Activated T-helper 2 cell treated with anti-CD3 and anti-CD28 coated beads, Interferon-gamma antibody, Interleukin-2, Interleukin-4, amounts not matched to agents 10 μg/mL and 5 μg/mL and 100 μg/mL, durations not matched to agents 14 hours and 24 hours and 36 hours (primary cell): ENCODE results near the gene SRXN1. TPM values are rescaled to one million over a fixed set of nuclear protein-coding genes. Genes with fewer than 3 reads are reported as not detected.

ENCODE experiments used
- DNase-seq: peaks from one replicate; pipeline ENCODE4 v3.0.0; 2021; ENCODE audit warnings: low spot score
- H3K27ac Mint-ChIP-seq: one replicate; pipeline ENCODE4 v1.8.0; 2021; ENCODE audit warnings: mixed read lengths
- H3K27me3 Mint-ChIP-seq: one replicate; pipeline ENCODE4 v1.8.0; 2021; ENCODE audit warnings: low read depth, mixed read lengths
- H3K36me3 Mint-ChIP-seq: one replicate; pipeline ENCODE4 v1.8.0; 2021; ENCODE audit warnings: low read depth, mixed read lengths
- H3K4me1 Mint-ChIP-seq: one replicate; pipeline ENCODE4 v1.8.0; 2021; ENCODE audit warnings: low read depth, mixed read lengths
- H3K4me3 Mint-ChIP-seq: one replicate; pipeline ENCODE4 v1.8.0; 2021; ENCODE audit warnings: low read depth, mild to moderate bottlenecking, moderate library complexity, mixed read lengths
- H3K9me3 Mint-ChIP-seq: one replicate; pipeline ENCODE4 v1.8.0; 2021; ENCODE audit warnings: mixed read lengths
- intact Hi-C: fragments of 100-400 bp; cut with micrococcal nuclease; formaldehyde crosslinking; loops from one replicate; pipeline ENCODE4 v1.15.1; 2023
- total RNA-seq: library from RNA; stranded (reverse); gene quantifications from 2 replicates; pipeline ENCODE4 v1.2.3, GENCODE V29; 2022

SRXN1 gene
- total RNA-seq, 1 donor from 2014 or later = 20.4 TPM

DNA sequence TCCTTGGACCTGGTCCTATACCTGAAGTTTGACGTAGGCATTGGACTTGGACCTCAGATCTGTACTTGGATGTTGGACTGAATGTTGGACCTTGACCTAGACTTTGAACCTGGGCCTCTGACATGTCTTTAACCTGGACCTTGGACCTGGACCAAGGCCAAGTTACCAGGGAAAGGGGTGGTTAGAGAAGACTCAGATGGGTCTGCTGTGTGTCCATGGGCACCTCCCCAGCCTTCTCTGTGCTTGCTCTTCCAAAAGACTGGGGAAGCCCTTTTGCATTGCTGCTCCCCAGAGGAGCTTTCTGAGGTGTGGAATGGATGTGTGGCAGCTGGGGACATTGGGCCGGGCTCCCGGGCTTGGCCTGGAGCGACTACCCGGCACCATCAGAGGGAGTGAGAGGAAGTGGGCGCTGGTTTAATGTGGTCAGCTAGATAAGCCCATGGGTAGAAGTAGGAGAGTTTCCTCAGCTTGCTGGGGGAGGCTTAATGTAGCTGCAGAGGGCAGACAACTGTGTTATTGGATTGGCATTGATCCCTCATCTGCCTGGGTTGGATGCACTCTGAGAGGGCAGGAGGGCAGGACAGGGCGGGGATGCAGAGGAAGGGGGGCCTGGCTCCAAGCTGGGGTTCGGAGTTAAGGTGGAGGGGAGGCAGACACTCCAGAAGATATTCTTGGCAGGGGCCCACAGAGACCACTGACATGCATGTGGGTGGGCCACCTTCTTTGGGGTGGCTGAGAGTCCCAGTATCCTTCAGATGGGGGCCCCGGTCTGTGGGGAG is 18.4 kb upstream of the SRXN1 start:
- intact Hi-C loops = no loop called here
- Mint-ChIP-seq H3K36me3 (peaks cover 3% of the 10 kb centered on the region), H3K9me3 (no peaks in the 10 kb centered on the region), H3K27me3 (peaks cover 55% of the 10 kb centered on the region), H3K27ac (no peak overlapping the region), H3K4me1 (peaks cover 2% of the 10 kb centered on the region), H3K4me3 (no peak overlapping the region)
- no peak for DNase-seq

DNA sequence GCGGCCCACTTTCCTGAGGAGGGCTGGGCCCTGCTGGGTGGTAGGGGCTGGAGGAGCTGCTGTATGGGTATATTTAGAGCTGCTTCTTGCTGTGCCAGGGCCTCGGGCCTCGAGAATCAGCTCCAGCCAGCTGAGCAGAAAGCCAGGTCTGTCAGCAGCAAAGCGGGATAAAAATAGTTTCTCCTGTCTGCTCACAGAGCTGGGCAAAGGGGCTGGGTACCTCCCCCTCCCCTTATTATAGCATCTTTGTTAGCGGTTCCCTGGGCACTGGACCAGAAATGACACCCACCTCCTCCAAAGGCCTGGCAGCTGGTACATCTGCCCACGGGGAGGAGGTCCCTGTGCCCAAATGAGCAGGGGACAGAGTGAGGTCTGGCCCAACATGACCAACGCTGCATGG is 16.6 kb upstream of the SRXN1 start:
- Mint-ChIP-seq H3K4me1 (no peaks in the 10 kb centered on the region), H3K27ac (no peak overlapping the region), H3K9me3 (no peaks in the 10 kb centered on the region), H3K36me3 (no peaks in the 10 kb centered on the region), H3K27me3 (peaks cover 54% of the 10 kb centered on the region), H3K4me3 (no peak overlapping the region)
- no peak for DNase-seq
- intact Hi-C loops = no loop called here

DNA sequence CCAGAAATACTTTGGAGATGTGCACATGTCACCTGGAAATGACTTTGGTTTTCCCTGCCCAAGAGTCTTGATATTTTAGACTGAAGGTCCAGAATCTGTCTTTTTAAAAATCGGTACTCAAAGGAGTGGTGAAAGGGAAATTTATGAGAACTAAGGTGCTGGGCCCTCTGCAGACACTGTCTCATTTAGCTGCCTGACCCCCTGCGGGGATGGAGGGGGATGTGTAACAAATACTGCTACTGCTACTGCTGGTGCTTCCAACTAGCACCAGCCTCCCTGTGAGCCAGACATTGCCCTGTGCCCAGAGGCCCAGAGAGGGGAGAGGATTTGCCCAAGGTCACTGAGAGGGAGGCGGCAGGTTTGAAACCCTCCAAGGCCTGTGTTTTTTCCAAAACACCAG is 15.6 kb upstream of the SRXN1 start:
- DNase-seq = no peak
- no peak overlapping the region for H3K4me3 Mint-ChIP-seq
- intact Hi-C loops = no loop called here
- peaks cover 47% of the 10 kb centered on the region for H3K27me3 Mint-ChIP-seq
- H3K9me3 Mint-ChIP-seq = no peaks in the 10 kb centered on the region
- no peaks in the 10 kb centered on the region for H3K4me1 Mint-ChIP-seq
- H3K27ac Mint-ChIP-seq = no peak overlapping the region
- no peaks in the 10 kb centered on the region for H3K36me3 Mint-ChIP-seq

DNA sequence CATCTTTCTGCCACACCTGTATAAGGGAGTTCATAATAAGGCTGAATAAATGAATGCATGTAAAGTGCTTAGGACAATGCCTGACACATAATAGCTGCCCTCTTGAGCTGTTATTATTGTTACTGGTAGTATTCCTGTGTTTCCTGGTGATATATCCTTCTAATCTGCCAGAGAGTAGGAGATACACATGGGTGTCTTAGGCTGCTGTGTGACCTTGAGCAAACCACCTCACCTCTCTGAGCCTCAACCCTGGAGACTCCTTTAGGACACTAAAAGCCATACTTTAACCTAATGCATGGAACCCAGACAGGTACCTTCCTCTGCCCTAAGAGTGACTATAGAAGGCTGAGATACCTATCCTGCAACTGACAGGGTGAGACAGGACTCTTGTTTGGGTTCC is 15.1 kb upstream of the SRXN1 start:
- intact Hi-C loops = no loop called here
- H3K4me1 Mint-ChIP-seq = peaks cover 2% of the 10 kb centered on the region
- H3K9me3 Mint-ChIP-seq = no peaks in the 10 kb centered on the region
- H3K27me3 Mint-ChIP-seq = peaks cover 47% of the 10 kb centered on the region
- no peak overlapping the region for H3K4me3 Mint-ChIP-seq
- peaks cover 2% of the 10 kb centered on the region for H3K36me3 Mint-ChIP-seq
- DNase-seq = no peak
- H3K27ac Mint-ChIP-seq = no peak overlapping the region

DNA sequence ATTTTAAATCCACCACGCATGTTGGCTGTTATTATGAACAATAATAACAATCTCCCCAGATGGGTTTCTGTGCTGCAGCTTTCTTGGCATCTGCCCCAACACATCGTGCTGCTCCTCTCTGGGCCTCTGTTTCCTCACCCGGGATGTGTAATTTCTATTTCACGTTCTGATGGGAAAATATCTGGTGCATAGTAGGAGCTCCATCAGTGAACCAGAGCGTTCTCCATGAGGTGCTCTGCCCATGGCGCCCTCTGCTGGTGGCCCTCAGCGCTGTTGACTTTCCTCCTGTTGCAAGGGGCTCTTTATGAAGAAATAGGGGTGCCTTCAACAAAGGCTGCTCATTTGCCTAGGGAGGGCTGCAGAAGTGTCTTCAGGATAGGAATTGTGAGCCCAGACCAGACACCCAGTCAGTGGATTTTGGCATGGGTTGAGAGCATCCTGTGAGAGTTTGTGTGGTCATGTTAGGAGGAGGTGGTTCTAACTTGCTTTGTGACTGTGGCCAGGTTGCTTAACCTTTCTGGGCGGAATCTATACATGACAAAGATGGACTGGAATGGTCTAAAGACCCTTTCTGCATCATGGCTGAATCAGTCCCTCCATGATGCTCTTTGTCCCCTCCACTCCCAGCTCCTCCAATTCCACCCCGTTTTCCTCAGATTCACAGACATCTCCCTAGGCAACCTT is 14.5 kb upstream of the SRXN1 start:
- Mint-ChIP-seq H3K27ac (no peak overlapping the region), H3K9me3 (no peaks in the 10 kb centered on the region), H3K36me3 (peaks cover 6% of the 10 kb centered on the region), H3K4me1 (peaks cover 6% of the 10 kb centered on the region), H3K4me3 (no peak overlapping the region), H3K27me3 (peaks cover 48% of the 10 kb centered on the region)
- DNase-seq = peak; percentile 42
- intact Hi-C loops = no loop called here

DNA sequence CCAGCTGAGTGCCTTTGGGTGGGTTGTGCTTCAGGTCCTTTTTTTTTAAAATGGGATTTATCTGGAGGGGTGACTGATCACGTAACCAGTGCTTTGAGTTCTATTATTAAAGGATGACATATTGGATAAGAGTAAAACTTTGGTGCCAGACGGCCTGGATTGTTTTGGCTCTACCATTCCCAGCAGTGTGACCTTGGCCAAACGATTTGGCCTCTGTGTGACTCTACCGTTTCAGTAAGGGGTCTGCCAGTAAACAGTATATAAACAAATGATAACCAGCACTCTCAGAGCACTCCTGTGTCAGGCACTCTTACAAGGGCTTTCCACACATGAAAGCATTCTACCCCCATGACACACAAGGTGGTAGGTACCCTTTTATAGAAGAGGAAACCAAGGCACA is 13.9 kb upstream of the SRXN1 start:
- peaks cover 6% of the 10 kb centered on the region for H3K4me1 Mint-ChIP-seq
- no peaks in the 10 kb centered on the region for H3K9me3 Mint-ChIP-seq
- peaks cover 51% of the 10 kb centered on the region for H3K27me3 Mint-ChIP-seq
- no peak for DNase-seq
- intact Hi-C loops = no loop called here
- no peak overlapping the region for H3K4me3 Mint-ChIP-seq
- H3K36me3 Mint-ChIP-seq = peaks cover 6% of the 10 kb centered on the region
- no peak overlapping the region for H3K27ac Mint-ChIP-seq

DNA sequence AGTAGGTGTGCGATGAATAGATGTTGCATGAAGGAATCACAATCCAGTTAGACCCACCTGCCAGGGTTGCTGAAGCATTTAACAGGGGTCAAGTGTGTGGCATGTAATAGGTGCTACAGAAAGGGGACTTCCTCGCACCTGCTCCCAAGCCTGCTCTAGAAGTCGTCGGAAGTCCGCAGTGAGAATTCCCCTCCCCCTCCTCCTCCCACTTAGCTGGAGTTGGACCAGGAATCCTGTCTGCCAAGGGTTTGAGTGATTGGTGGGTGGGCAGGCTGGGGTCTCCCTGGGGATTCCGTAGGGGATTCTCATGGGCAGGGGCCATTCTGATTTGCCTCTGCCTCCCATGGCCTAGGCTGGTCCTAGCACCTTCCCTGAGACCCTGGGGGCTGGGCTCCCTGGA is 12.3 kb upstream of the SRXN1 start:
- Mint-ChIP-seq H3K9me3 (no peaks in the 10 kb centered on the region), H3K27ac (no peak overlapping the region), H3K36me3 (peaks cover 6% of the 10 kb centered on the region), H3K4me1 (peaks cover 6% of the 10 kb centered on the region), H3K4me3 (no peak overlapping the region), H3K27me3 (peaks cover 54% of the 10 kb centered on the region)
- intact Hi-C loops = no loop called here
- no peak for DNase-seq

DNA sequence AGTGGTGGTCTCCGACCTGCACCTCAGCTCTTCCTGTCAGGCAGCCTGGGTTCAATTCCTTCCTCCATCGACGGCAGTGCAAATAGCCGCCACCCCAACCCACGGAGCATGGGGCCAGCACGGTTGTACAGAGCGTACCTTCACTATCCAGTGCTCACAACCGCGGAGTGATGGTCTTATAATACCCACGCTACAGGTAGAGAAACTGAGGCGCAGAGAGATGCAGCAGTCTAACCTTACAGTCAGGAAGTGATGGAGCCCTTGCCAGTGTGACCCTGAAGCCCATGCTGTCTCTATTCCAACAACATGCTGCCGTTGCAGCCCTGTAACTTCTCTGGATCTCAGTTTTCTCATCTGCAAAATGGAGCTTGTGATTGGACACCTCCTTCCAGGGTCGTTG is 11.6 kb upstream of the SRXN1 start:
- Mint-ChIP-seq H3K4me3 (no peak overlapping the region), H3K27ac (no peak overlapping the region)
- intact Hi-C loops = no loop called here

DNA sequence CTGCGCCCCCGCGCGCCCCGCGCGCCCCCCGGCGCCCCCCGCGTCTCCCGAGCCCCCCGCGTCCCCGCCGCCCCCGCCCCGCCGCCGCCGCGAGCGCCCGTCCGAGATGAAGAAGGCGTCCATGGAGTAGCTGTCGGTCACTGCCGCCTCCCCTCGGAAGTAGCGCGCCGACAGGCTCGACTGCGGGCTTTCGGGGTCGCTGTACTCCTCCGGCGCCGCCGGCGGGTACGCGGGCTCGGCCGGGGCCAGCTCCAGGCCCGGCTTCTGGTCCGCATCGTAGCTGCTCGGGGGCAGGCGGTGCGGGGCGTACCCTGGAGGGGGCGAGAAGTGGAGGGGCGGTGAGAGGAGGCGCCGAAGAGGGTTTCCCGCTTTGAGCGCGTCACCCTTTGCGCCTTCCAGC is 11.2 kb upstream of the SRXN1 start:
- Mint-ChIP-seq H3K27ac (no peak overlapping the region), H3K4me3 (no peak overlapping the region), H3K27me3 (peaks cover 59% of the 10 kb centered on the region), H3K36me3 (peaks cover 6% of the 10 kb centered on the region), H3K4me1 (peaks cover 6% of the 10 kb centered on the region), H3K9me3 (no peaks in the 10 kb centered on the region)
- intact Hi-C loops = no loop called here
- no peak for DNase-seq

More for the DNA sequence above, 11.6 kb upstream of the SRXN1 start:
- peaks cover 6% of the 10 kb centered on the region for H3K36me3 Mint-ChIP-seq
- peaks cover 6% of the 10 kb centered on the region for H3K4me1 Mint-ChIP-seq
- peaks cover 55% of the 10 kb centered on the region for H3K27me3 Mint-ChIP-seq
- H3K9me3 Mint-ChIP-seq = no peaks in the 10 kb centered on the region
- DNase-seq = no peak

DNA sequence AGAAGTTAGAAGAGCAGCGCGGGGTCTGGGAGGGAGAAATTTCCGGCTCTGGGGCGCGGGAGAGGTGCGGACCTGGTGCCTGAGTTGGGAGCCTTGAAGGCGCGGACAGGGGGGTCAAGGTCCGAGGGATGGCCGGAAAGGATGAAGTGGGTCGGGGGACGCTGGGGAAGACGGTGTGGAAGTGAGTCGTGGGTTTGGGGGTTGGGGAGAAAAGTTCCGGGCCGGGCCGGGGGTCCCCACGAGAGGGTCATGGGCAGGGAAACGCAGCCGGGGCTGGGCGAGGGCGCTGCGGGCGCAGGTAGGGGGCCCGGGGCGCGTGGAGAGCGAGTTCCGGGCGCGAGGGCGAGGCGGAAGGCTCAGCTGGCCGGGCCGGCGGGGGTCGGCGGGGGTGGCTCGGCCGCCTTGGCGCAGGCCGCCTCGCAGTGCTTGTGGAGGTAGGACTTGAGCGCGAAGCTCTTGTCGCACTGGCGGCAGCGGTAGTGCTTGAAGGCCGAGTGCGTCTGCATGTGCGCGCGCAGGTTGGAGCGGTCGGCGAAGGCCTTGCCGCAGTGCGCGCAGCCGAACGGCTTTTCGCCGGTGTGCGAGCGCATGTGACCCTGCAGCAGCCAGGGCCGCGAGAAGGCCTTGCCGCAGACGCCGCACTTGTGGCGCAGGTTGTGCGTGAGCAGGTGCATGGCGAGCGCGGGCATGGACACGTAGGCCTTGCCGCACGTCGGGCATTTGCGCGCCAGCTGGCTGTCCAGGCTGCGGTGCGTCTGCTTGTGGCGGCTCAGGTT is 10.5 kb upstream of the SRXN1 start:
- Mint-ChIP-seq H3K27me3 (peaks cover 65% of the 10 kb centered on the region), H3K36me3 (peaks cover 6% of the 10 kb centered on the region), H3K4me3 (no peak overlapping the region), H3K4me1 (peaks cover 6% of the 10 kb centered on the region), H3K27ac (no peak overlapping the region), H3K9me3 (no peaks in the 10 kb centered on the region)
- intact Hi-C loops = no loop called here
- no peak for DNase-seq

DNA sequence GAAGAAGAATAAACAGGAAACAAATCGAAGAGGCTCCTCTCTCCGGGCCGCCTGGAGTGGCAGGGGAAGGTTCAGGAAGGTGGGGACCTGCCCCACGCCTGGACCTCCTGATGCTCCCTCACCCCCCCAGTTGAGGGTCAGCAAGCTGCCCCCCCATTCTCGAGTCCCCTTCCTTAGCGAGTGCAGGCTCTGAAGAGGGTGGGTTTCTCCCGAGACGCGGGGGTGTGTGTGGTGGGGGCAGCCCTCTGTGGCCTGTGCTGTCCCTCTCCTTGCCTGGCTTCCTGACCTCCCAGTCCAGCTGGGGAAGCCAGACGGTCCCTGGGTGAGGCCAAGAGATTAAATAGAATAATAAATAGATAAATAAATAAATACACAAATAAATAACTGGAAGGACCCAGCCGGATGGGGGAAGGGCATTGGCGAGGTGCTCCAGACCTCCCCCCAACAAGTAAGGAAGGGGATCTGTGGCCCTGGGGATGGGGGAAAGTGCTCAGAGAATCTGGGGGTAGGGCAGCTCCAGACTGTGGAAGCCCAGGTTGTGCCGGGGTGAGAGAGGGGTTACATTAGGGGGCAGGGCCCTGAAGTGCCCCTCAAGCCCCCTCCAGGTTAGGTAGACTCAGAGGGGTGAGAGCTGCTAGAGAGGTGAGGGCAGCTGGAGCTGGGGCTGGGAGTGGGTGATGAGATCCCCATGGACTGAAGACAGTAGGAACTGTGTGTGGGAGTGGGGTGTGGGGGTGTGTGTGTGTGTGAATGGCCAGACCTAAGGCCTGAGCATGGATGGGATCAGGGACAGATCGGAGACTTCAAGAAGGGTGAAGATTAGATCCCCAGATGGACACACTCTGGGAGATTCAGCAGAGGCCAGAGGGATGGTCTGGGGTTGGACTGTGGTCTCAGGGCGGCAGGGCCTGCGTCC is 9.5 kb upstream of the SRXN1 start:
- intact Hi-C loops = no loop called here
- no peak overlapping the region for H3K27ac Mint-ChIP-seq
- H3K27me3 Mint-ChIP-seq = peaks cover 68% of the 10 kb centered on the region
- no peak for DNase-seq
- H3K4me3 Mint-ChIP-seq = no peak overlapping the region
- H3K4me1 Mint-ChIP-seq = peaks cover 6% of the 10 kb centered on the region
- H3K36me3 Mint-ChIP-seq = peaks cover 6% of the 10 kb centered on the region
- H3K9me3 Mint-ChIP-seq = no peaks in the 10 kb centered on the region

DNA sequence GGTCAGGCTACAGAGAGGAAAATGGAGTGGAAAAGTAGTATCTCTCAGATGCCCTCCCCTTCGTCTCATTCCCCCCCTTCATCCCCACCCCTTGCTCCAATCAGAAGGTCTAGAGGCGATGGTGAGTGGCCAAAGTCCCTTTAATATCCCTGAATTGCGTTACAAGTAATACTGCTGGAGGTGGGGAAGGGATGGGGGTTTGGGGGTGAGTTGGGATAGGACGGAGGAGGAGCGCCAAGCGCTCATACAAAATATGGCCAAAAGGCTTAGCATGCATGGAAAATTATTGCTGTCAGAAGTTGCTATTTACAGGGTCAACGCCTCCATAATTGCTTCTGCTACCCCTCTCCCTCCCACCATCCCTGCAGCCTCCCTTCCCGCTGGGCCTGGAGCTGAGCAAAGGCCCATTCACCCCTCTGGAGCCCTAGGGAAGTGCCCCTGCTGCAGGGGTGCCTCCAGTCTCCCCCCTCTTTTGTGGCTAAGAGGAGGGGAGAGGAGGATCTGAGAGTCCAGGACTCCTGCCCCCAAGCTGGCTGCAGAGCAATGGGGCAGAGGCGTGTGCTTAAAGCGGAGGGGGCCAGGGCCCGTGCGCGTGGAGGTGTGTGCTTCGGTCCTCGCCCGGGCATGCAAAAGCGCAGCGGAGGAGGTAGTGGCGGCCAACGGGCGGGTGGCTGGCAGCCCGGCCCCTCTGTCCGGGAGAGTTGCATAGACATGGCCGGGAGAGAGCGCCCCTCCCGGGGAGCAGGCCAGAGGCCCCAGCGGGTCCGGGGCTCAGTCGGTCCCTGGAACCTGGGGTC is 8.7 kb upstream of the SRXN1 start:
- intact Hi-C loops = no loop called here
- no peak for DNase-seq
- Mint-ChIP-seq H3K9me3 (no peaks in the 10 kb centered on the region), H3K27me3 (peaks cover 68% of the 10 kb centered on the region), H3K27ac (no peak overlapping the region), H3K36me3 (peaks cover 6% of the 10 kb centered on the region), H3K4me1 (peaks cover 6% of the 10 kb centered on the region), H3K4me3 (no peak overlapping the region)
